ENCODE data around the gene NOL4L.

- TF ChIP-seq POLR2A (IDR thresholded peaks at IDR 0.05; ENCODE audit: extremely low read depth, insufficient read length): no peak
- no peak for TF ChIP-seq CTCF (IDR thresholded peaks at IDR 0.05; ENCODE audit: low read depth, low read length)
These were observed 143.5 kb downstream of the NOL4L start for GRCh38 chr20:32441638-32442037.

All from NB4 (cell line).